H1 (cell line): ENCODE results near the gene MTG1. TPM values are rescaled to one million over a fixed set of nuclear protein-coding genes. Genes with fewer than 3 reads are reported as not detected.

Experiments
- CTCF ChIA-PET: fragments of 300-600 bp; sonication (Branson Sonifier 250); formaldehyde crosslinking; loops from one replicate; lab custom pipeline; 2021; ENCODE audit not compliant: partially characterized antibody; lab: Charles Lee
- POLR2A ChIA-PET: fragments of 300-600 bp; sonication (Branson Sonifier 250); formaldehyde crosslinking; loops from one replicate; lab custom pipeline; 2021; ENCODE audit warnings: inconsistent platforms; ENCODE audit not compliant: partially characterized antibody; lab: Charles Lee
- DNase-seq, 2 experiments: peaks; one replicate each; pipeline versions ENCODE4 v3.0.0 to v3.0.0-alpha.2; 2010 to 2022; ENCODE audit warnings: low spot score in 2 of 2, low read depth in 1 of 2, mixed read lengths in 1 of 2
- FAIRE-seq: peaks from 2 replicates; lab custom pipeline; 2011; peaks lifted over from hg19 to GRCh38; lab: Jason Lieb, UNC
- H2AFZ ChIP-seq: 2 replicates; pipeline ENCODE4 v1.8.1; 2012; ENCODE audit warnings: low read length, inconsistent platforms
- H2AK5ac ChIP-seq: 2 replicates; pipeline ENCODE4 v1.6.1; 2013; ENCODE audit warnings: low read depth, low read length
- H2BK120ac ChIP-seq: replicated peaks from 2 replicates; pipeline ENCODE3; 2013; ENCODE audit warnings: low read depth, low read length, inconsistent platforms
- H2BK12ac ChIP-seq: 2 replicates; pipeline ENCODE4 v1.6.1; 2013; ENCODE audit warnings: low read depth, low read length
- H2BK15ac ChIP-seq: 2 replicates; pipeline ENCODE4 v1.6.1; 2013; ENCODE audit warnings: low read length
- H2BK20ac ChIP-seq: 2 replicates; pipeline ENCODE4 v1.6.1; 2013; ENCODE audit warnings: low read length
- H2BK5ac ChIP-seq: 2 replicates; pipeline ENCODE4 v1.6.1; 2013; ENCODE audit warnings: low read depth, low read length
- H3K14ac ChIP-seq: 2 replicates; pipeline ENCODE4 v1.6.1; 2013; ENCODE audit warnings: inconsistent platforms; ENCODE audit not compliant: insufficient read length
- H3K18ac ChIP-seq: 2 replicates; pipeline ENCODE4 v1.6.1; 2013; ENCODE audit warnings: low read length; ENCODE audit errors: extremely low read depth
- H3K23ac ChIP-seq: 2 replicates; pipeline ENCODE4 v1.6.1; 2013; ENCODE audit warnings: inconsistent platforms; ENCODE audit not compliant: insufficient read length
- H3K23me2 ChIP-seq: 2 replicates; pipeline ENCODE4 v1.6.1; 2013; ENCODE audit warnings: low read depth, low read length
- H3K27ac ChIP-seq: 2 replicates; pipeline ENCODE4 v1.6.1; 2011; ENCODE audit warnings: low read depth, low read length, inconsistent platforms
- H3K27me3 ChIP-seq, 4 experiments: replicated peaks in 1 of 4; 1 replicate in 1 of 4; 2 replicates in 3 of 4; pipeline versions ENCODE4 v1.6.1 to v1.8.1; 2011 to 2013; ENCODE audit warnings: low read length in 3 of 4, mild to moderate bottlenecking in 3 of 4, inconsistent platforms in 2 of 4, mixed read lengths in 2 of 4, moderate library complexity in 1 of 4; ENCODE audit not compliant: control insufficient read depth in 3 of 4, insufficient read depth in 3 of 4; ENCODE audit errors: extremely low read depth in 1 of 4
- H3K36me3 ChIP-seq, 4 experiments: 2 replicates each; pipeline versions ENCODE4 v1.6.1 to v1.8.1; 2011 to 2013; ENCODE audit warnings: mild to moderate bottlenecking in 4 of 4, low read length in 3 of 4, moderate library complexity in 2 of 4, control low read depth in 1 of 4, inconsistent platforms in 1 of 4; ENCODE audit not compliant: insufficient read depth in 4 of 4, control insufficient read depth in 2 of 4
- H3K4ac ChIP-seq: replicated peaks from 2 replicates; pipeline ENCODE3; 2013; ENCODE audit warnings: low read length, low read depth, mixed read lengths, inconsistent platforms; ENCODE audit not compliant: insufficient read length
- H3K4me1 ChIP-seq, 4 experiments: replicated peaks in 1 of 4; 1 replicate in 1 of 4; 2 replicates in 3 of 4; pipeline versions ENCODE4 v1.6.1 to v1.8.1; 2011 to 2013; ENCODE audit warnings: low read length in 3 of 4, inconsistent platforms in 2 of 4, mixed read lengths in 1 of 4; ENCODE audit not compliant: insufficient read depth in 4 of 4, control insufficient read depth in 3 of 4
- H3K4me2 ChIP-seq, 2 experiments: 2 replicates each; pipeline versions ENCODE4 v1.6.1 to v1.8.1; 2011 to 2013; ENCODE audit warnings: low read depth in 2 of 2, low read length in 2 of 2, control low read depth in 1 of 2, inconsistent platforms in 1 of 2, mild to moderate bottlenecking in 1 of 2; ENCODE audit not compliant: insufficient read depth in 1 of 2
- H3K4me3 ChIP-seq, 4 experiments: fragments of 200-600, 300-600 bp in 1 of 4; sonication (generic), shearing (Covaris generic), sonication (Bioruptor Twin) in 1 of 4; 2 replicates each; pipeline versions ENCODE4 v1.5.1 to v1.8.1; 2011 to 2016; ENCODE audit warnings: low read length in 4 of 4, low read depth in 3 of 4, control low read depth in 2 of 4, inconsistent platforms in 2 of 4, mild to moderate bottlenecking in 2 of 4, mixed read lengths in 1 of 4, moderate library complexity in 1 of 4; ENCODE audit not compliant: insufficient read depth in 2 of 4; ENCODE audit errors: extremely low read depth in 1 of 4
- H3K56ac ChIP-seq: replicated peaks from 2 replicates; pipeline ENCODE3; 2013; ENCODE audit warnings: low read depth, mild to moderate bottlenecking, mixed read lengths, low read length, inconsistent platforms; ENCODE audit not compliant: insufficient read length
- H3K79me1 ChIP-seq: 2 replicates; pipeline ENCODE4 v1.6.1; 2013; ENCODE audit warnings: low read depth, low read length, control low read depth
- H3K79me2 ChIP-seq, 2 experiments: 2 replicates each; pipeline versions ENCODE4 v1.6.1 to v1.8.1; 2012 to 2013; ENCODE audit warnings: low read length in 2 of 2, mild to moderate bottlenecking in 2 of 2, inconsistent platforms in 1 of 2; ENCODE audit not compliant: insufficient read depth in 2 of 2, control insufficient read depth in 1 of 2
- H3K9ac ChIP-seq, 4 experiments: replicated peaks in 1 of 4; 1 replicate in 1 of 4; 2 replicates in 3 of 4; pipeline versions ENCODE4 v1.6.1 to v1.8.1; 2011 to 2013; ENCODE audit warnings: low read depth in 3 of 4, low read length in 3 of 4, control low read depth in 2 of 4, mild to moderate bottlenecking in 2 of 4, moderate library complexity in 2 of 4, inconsistent platforms in 1 of 4; ENCODE audit errors: extremely low read depth in 1 of 4
- H3K9me3 ChIP-seq, 2 experiments: 2 replicates each; pipeline versions ENCODE4 v1.6.1 to v1.8.1; 2012 to 2013; ENCODE audit warnings: mild to moderate bottlenecking in 2 of 2, moderate library complexity in 2 of 2, control low read depth in 1 of 2, inconsistent platforms in 1 of 2, low read depth in 1 of 2, low read length in 1 of 2, mixed read lengths in 1 of 2; ENCODE audit not compliant: insufficient read depth in 2 of 2
- H4K20me1 ChIP-seq, 2 experiments: replicated peaks in 1 of 2; 2 replicates each; pipeline versions ENCODE3 to v1.8.1; 2011 to 2013; ENCODE audit warnings: inconsistent platforms in 2 of 2, low read length in 2 of 2, mild to moderate bottlenecking in 1 of 2; ENCODE audit not compliant: insufficient read depth in 2 of 2, control insufficient read depth in 1 of 2
- H4K5ac ChIP-seq: 2 replicates; pipeline ENCODE4 v1.6.1; 2013; ENCODE audit warnings: low read length, low read depth, mixed read lengths, inconsistent platforms; ENCODE audit not compliant: insufficient read length
- H4K8ac ChIP-seq: 2 replicates; pipeline ENCODE4 v1.8.0; 2013; ENCODE audit warnings: mild to moderate bottlenecking, moderate library complexity, low read length, inconsistent platforms; ENCODE audit not compliant: insufficient read depth; ENCODE audit errors: extremely low read depth
- H4K91ac ChIP-seq: replicated peaks from 2 replicates; pipeline ENCODE3; 2013; ENCODE audit warnings: low read length, mixed read lengths, inconsistent platforms; ENCODE audit not compliant: insufficient read length
- CHD2 ChIP-seq: IDR thresholded peaks from 2 replicates; pipeline ENCODE4 v1.6.1; 2012; ENCODE audit warnings: low read length, improper control_type of control experiment
- EP300 ChIP-seq, 2 experiments: IDR thresholded peaks; 1 replicate in 1 of 2; 2 replicates in 1 of 2; pipeline ENCODE4 v1.6.1; 2011 to 2012; ENCODE audit warnings: low read depth in 2 of 2, low read length in 2 of 2, mild to moderate bottlenecking in 2 of 2, borderline replicate concordance in 1 of 2, inconsistent platforms in 1 of 2, moderate library complexity in 1 of 2
- RNF2 ChIP-seq: fragments of 200-900, 300-1000 bp; sonication (generic); IDR thresholded peaks from 2 replicates; pipeline ENCODE4 v1.7.1; 2016; ENCODE audit warnings: borderline replicate concordance, low read depth, mild to moderate bottlenecking, antibody characterized with exemption, low read length; ENCODE audit not compliant: poor library complexity, severe bottlenecking; ENCODE audit errors: missing control alignments
- SIN3A ChIP-seq, 2 experiments: IDR thresholded peaks in 1 of 2; conservative IDR thresholded peaks in 1 of 2; 2 replicates each; pipeline ENCODE4 v1.6.1; 2011 to 2012; ENCODE audit warnings: low read length in 2 of 2, improper control_type of control experiment in 1 of 2, low read depth in 1 of 2, mild to moderate bottlenecking in 1 of 2
- SP2 ChIP-seq: IDR thresholded peaks from 2 replicates; pipeline ENCODE4 v1.6.1; 2012; ENCODE audit warnings: mild to moderate bottlenecking, low read length, inconsistent platforms
- TCF12 ChIP-seq: IDR thresholded peaks from 2 replicates; pipeline ENCODE4 v1.6.1; 2011; ENCODE audit warnings: low read depth, mild to moderate bottlenecking, low read length
- TEAD4 ChIP-seq: IDR thresholded peaks from 2 replicates; pipeline ENCODE4 v1.6.1; 2012; ENCODE audit warnings: low read depth, low read length, inconsistent platforms, mixed read lengths
- WGBS, 2 experiments: shearing (Covaris generic) in 1 of 2; methylation state at CpG; one replicate each; pipeline versions ENCODE4 v1.1.6 to v1.1.7; 2013 to 2015; ENCODE audit warnings: low lambda C conversion rate in 2 of 2, mixed read lengths in 2 of 2, inconsistent platforms in 1 of 2, low coverage in 1 of 2, missing lambda C conversion rate in 1 of 2; ENCODE audit not compliant: insufficient replicate concordance in 2 of 2, insufficient coverage in 1 of 2, insufficient read length in 1 of 2; ENCODE audit errors: extremely low coverage in 1 of 2, missing lambda C conversion rate in 1 of 2; 5-methylcytosine and 5-hydroxymethylcytosine counted together
- polyA plus RNA-seq, 7 experiments: library from polyadenylated mRNA; depleted of rRNA in 3 of 7; stranded (reverse) in 5 of 7; unstranded in 2 of 7; fragments of >200 nt in 5 of 7; fragments of 200-250 nt in 2 of 7; gene quantifications; 1 replicate in 5 of 7; 2 replicates in 1 of 7; 4 replicates in 1 of 7; pipeline versions ENCODE4 v1.2.1 to v1.2.3, GENCODE V29; 2011 to 2013; ENCODE audit warnings: missing spikeins in 2 of 7, mixed read lengths in 2 of 7
- total RNA-seq: library from RNA; stranded (reverse); fragmentation: NEBNext Ultra II Directional; extraction: Animal tissue kit (Norgen Biotek cat#: 25700); gene quantifications from 2 replicates; pipeline ENCODE4 v1.2.1, GENCODE V29; 2021
- TF ChIP-seq, protein P1 (sequence below): IDR thresholded peaks from 2 replicates; pipeline ENCODE4 v1.6.1; 2012; ENCODE audit warnings: inconsistent platforms

The MTG1 gene
- total and polyA plus RNA-seq, 2 of the 8 experiments (the other 6 are each of a cell fraction or from before 2014, with no cell fraction given): 56.6 to 81.6 TPM

DNA sequence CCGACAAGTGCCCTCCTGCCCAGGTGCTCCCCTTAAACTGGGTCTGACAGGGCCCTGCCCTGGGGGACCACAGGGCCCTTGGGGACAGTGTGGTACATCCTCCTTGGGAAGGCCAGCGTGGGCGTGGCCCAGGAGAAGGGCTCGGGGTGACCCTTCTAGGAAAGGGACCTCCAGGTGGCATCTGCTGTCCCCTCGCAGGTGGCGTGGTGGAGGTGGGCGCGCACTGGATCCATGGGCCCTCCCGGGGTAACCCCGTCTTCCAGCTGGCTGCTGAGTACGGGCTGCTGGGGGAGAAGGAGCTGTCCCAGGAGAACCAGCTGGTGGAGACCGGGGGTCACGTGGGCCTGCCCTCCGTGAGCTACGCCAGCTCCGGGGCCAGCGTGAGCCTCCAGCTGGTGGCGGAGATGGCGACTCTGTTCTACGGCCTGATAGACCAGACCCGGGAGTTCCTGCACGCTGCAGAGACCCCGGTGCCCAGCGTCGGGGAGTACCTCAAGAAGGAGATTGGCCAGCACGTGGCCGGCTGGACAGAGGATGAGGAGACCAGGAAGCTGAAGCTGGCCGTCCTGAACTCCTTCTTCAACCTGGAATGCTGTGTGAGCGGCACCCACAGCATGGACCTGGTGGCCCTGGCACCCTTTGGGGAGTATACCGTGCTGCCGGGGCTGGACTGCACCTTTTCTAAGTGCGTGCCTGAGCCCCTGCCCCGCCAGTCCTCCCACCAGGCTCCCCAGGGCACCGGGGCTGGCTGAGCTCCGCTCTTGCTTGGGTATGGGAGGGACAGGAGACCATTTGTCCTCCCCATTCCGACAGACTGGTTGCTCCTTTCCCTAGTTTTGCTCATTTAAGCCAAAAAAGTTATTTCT lies 13.9 kb upstream of the MTG1 start:
- Histone ChIP-seq H2AK5ac (no peak overlapping the region), H2AFZ (no peak overlapping the region; the same call in 1 of the 2 replicates), H4K5ac (no peak overlapping the region), H3K4me2 (peak overlapping the region; percentile 64 to 87), H2BK12ac (no peak overlapping the region), H3K27ac (no peak overlapping the region), H3K4me1 (peaks cover 0 to 3% (median under 1%) of the 10 kb centered on the region in 4 experiments; a peak in 4 of 7 replicates), H3K56ac (no peak overlapping the region), H3K9ac (peak overlapping the region in 1 of 4 experiments; percentile 19; a peak in 1 of 7 replicates), H3K4me3 (peak overlapping the region; percentile 49 to 78 (median 62)), H4K20me1 (peaks cover 0 to 4% of the 10 kb centered on the region in 2 experiments), H3K36me3 (no peaks in the 10 kb centered on the region), H2BK5ac (no peak overlapping the region), H3K18ac (no peak overlapping the region), H2BK15ac (0 out of 2 replicates have a peak overlapping the region, but pooled peaks have one; percentile 16), H3K9me3 (no peaks in the 10 kb centered on the region), H3K79me1 (no peaks in the 10 kb centered on the region), H3K79me2 (no peaks in the 10 kb centered on the region), H3K23ac (no peak overlapping the region), H4K91ac (no peak overlapping the region), H2BK120ac (no peak overlapping the region), H3K14ac (no peak overlapping the region), H3K23me2 (peaks cover 15% of the 10 kb centered on the region; the same call in 1 of the 2 replicates), H2BK20ac (no peak overlapping the region), H3K4ac (no peak overlapping the region), H3K27me3 (peaks cover 8 to 44% (median 27%) of the 10 kb centered on the region in 4 experiments), H4K8ac (peak overlapping the region; percentile 51; the same call in 1 of the 2 replicates)
- peak in 1 of 2 experiments; percentile 59 for DNase-seq
- 91% methylated on average over 16 of the region's 36 CpGs; no CpG with 5 or more reads in 1 of the 2 experiments for WGBS, 2 experiments
- ChIA-PET POLR2A (interaction anchor here (3.3 kb wide), 1 partner anchor 12 kb away, joined by 25 read pairs; the partner anchor contains the start of gene MTG1), CTCF (interaction anchor here (0.8 to 2.0 kb wide), 2 partner anchors 51 to 77 kb away, joined by 3 to 8 read pairs; no protein-coding TSS in a partner anchor)
- FAIRE-seq: no peak
- TF ChIP-seq TCF12 (no peak), EP300 (IDR thresholded peaks at IDR 0.05; ENCODE audit: borderline replicate concordance in 1 of 2, low read depth in 2 of 2, low read length in 2 of 2) (no peak), SIN3A (conservative IDR thresholded peaks at IDR 0.05 in 1 of 2, IDR thresholded peaks at IDR 0.05 in 1 of 2; ENCODE audit: low read depth in 1 of 2, low read length in 2 of 2) (no peak), RNF2 (no peak), SP2 (no peak), TEAD4 (no peak), CHD2 (no peak)
- TF ChIP-seq, protein P1, sequence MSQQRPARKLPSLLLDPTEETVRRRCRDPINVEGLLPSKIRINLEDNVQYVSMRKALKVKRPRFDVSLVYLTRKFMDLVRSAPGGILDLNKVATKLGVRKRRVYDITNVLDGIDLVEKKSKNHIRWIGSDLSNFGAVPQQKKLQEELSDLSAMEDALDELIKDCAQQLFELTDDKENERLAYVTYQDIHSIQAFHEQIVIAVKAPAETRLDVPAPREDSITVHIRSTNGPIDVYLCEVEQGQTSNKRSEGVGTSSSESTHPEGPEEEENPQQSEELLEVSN: no peak
